Stimulated activated naive CD8-positive, alpha-beta T cell treated with anti-CD3 and anti-CD28 coated beads, Interleukin-15, amount 100 ng/mL, for 72 hours (primary cell): ENCODE measurements around the gene C10orf67.
"Not testable (repeated sequence)": the region's sequence is repeated elsewhere in the genome, so short reads cannot be mapped to it uniquely, and the experiment has no call there.

Source experiments
- ATAC-seq: fragments of 150-1000 bp; cut with Tn5 transposase; 2 replicates; pipeline ENCODE4 v1.10.0; 2021; ENCODE audit warnings: mild to moderate bottlenecking, moderate library complexity
- DNase-seq, 2 donors: peaks; one replicate each; pipeline ENCODE4 v3.0.0; 2021 to 2022
- H3K27ac Mint-ChIP-seq, 2 donors: one replicate each; pipeline ENCODE4 v1.8.0; 2022; ENCODE audit warnings: mild to moderate bottlenecking in 2 of 2, mixed read lengths in 2 of 2, moderate library complexity in 2 of 2
- H3K27me3 Mint-ChIP-seq: one replicate; pipeline ENCODE4 v1.8.0; 2022; ENCODE audit warnings: mixed read lengths
- H3K4me1 Mint-ChIP-seq: one replicate; pipeline ENCODE4 v1.8.0; 2022; ENCODE audit warnings: mild to moderate bottlenecking, mixed read lengths
- H3K4me3 Mint-ChIP-seq, 2 donors: one replicate each; pipeline ENCODE4 v1.8.0; 2022; ENCODE audit warnings: mild to moderate bottlenecking in 2 of 2, mixed read lengths in 2 of 2, moderate library complexity in 1 of 2
- H3K9me3 Mint-ChIP-seq, 2 donors: one replicate each; pipeline ENCODE4 v1.8.0; 2022; ENCODE audit warnings: mixed read lengths in 2 of 2

Gene C10orf67

GRCh38 chr10:23344241-23344841 is at the start of gene C10orf67:
Gene C10orf67 (minus strand): TSS chr10:23344797. CDS start chr10:23344774, 23 bp downstream.
- Mint-ChIP-seq H3K9me3 (peaks cover 0 to 6% of the 10 kb centered on the region in 2 donors), H3K4me1 (peaks cover 54% of the 10 kb centered on the region), H3K27ac (peak within 1 kb of the TSS; percentile 95 to 96), H3K4me3 (peak within 1 kb of the TSS; percentile 91 to 95), H3K27me3 (peaks cover 8% of the 10 kb centered on the region)
- ATAC-seq (peak; percentile 58), DNase-seq (no peak)

- H3K27me3 Mint-ChIP-seq: no peaks in the 10 kb centered on the region
- no peak overlapping the region for H3K27ac Mint-ChIP-seq
- peaks cover 26% of the 10 kb centered on the region for H3K4me1 Mint-ChIP-seq
- DNase-seq (peak in 1 of 2 donors; percentile 23), ATAC-seq (peak; percentile 94)
- H3K9me3 Mint-ChIP-seq: peaks cover 0 to 3% of the 10 kb centered on the region in 2 donors
- no peak overlapping the region for H3K4me3 Mint-ChIP-seq
Observed at GRCh38 chr10:23391821-23392220, 47.2 kb upstream of the C10orf67 start.

- ATAC-seq (no peak), DNase-seq (no peak)
- Mint-ChIP-seq H3K4me3 (no peak overlapping the region), H3K27ac (no peak overlapping the region), H3K9me3 (peaks cover 0 to 3% of the 10 kb centered on the region in 2 donors), H3K27me3 (no peaks in the 10 kb centered on the region), H3K4me1 (peaks cover 26% of the 10 kb centered on the region)
Observed at GRCh38 chr10:23390809-23391208, 46.2 kb upstream of the C10orf67 start.

GRCh38 chr10:23390408-23390807 is 45.8 kb upstream of the C10orf67 start:
- H3K27ac Mint-ChIP-seq, H3K4me3 Mint-ChIP-seq, DNase-seq, H3K9me3 Mint-ChIP-seq, H3K27me3 Mint-ChIP-seq, ATAC-seq: not testable (repeated sequence)
- H3K4me1 Mint-ChIP-seq: peaks cover 26% of the 10 kb centered on the region

- DNase-seq, H3K4me3 Mint-ChIP-seq, H3K27me3 Mint-ChIP-seq, ATAC-seq, H3K9me3 Mint-ChIP-seq, H3K27ac Mint-ChIP-seq: not testable (repeated sequence)
- H3K4me1 Mint-ChIP-seq: peaks cover 23% of the 10 kb centered on the region
Observed at GRCh38 chr10:23387516-23387915, 42.9 kb upstream of the C10orf67 start.

GRCh38 chr10:23386052-23386451 is 41.5 kb upstream of the C10orf67 start:
- Mint-ChIP-seq H3K4me1 (peaks cover 9% of the 10 kb centered on the region), H3K9me3 (peaks cover 0 to 3% of the 10 kb centered on the region in 2 donors), H3K4me3 (no peak overlapping the region), H3K27ac (no peak overlapping the region), H3K27me3 (no peaks in the 10 kb centered on the region)
- no peak for DNase-seq
- no peak for ATAC-seq

GRCh38 chr10:23384364-23384763 is 39.8 kb upstream of the C10orf67 start:
- Mint-ChIP-seq H3K27ac (no peak overlapping the region), H3K4me1 (no peaks in the 10 kb centered on the region), H3K4me3 (no peak overlapping the region), H3K27me3 (no peaks in the 10 kb centered on the region), H3K9me3 (no peaks in the 10 kb centered on the region)
- DNase-seq (no peak), ATAC-seq (no peak)

- DNase-seq: no peak
- Mint-ChIP-seq H3K4me3 (no peak overlapping the region), H3K27me3 (no peaks in the 10 kb centered on the region), H3K27ac (no peak overlapping the region), H3K4me1 (no peaks in the 10 kb centered on the region), H3K9me3 (peaks cover 0 to 4% of the 10 kb centered on the region in 2 donors)
- no peak for ATAC-seq
Observed at GRCh38 chr10:23383637-23384036, 39.0 kb upstream of the C10orf67 start.

GRCh38 chr10:23381298-23382040 is 36.9 kb upstream of the C10orf67 start:
- no peak overlapping the region for H3K4me3 Mint-ChIP-seq
- no peak for ATAC-seq
- peaks cover 2% of the 10 kb centered on the region for H3K4me1 Mint-ChIP-seq

GRCh38 chr10:23379686-23380085 is 35.1 kb upstream of the C10orf67 start:
- Mint-ChIP-seq H3K27ac (no peak overlapping the region), H3K4me3 (no peak overlapping the region), H3K9me3 (peaks cover 0 to 6% of the 10 kb centered on the region in 2 donors), H3K4me1 (peaks cover 15% of the 10 kb centered on the region), H3K27me3 (no peaks in the 10 kb centered on the region)
- ATAC-seq: no peak
- DNase-seq: no peak

More at GRCh38 chr10:23381298-23382040, 36.9 kb upstream of the C10orf67 start:
- no peak for DNase-seq
- Mint-ChIP-seq H3K9me3 (peaks cover 0 to 6% of the 10 kb centered on the region in 2 donors), H3K27ac (no peak overlapping the region), H3K27me3 (no peaks in the 10 kb centered on the region)

GRCh38 chr10:23376229-23376655 is 31.6 kb upstream of the C10orf67 start:
- Mint-ChIP-seq H3K27me3 (no peaks in the 10 kb centered on the region), H3K4me1 (peaks cover 34% of the 10 kb centered on the region)
- ATAC-seq: no peak

GRCh38 chr10:23375366-23375765 is 30.8 kb upstream of the C10orf67 start:
- Mint-ChIP-seq H3K4me1 (peaks cover 39% of the 10 kb centered on the region), H3K9me3 (peaks cover 5 to 16% of the 10 kb centered on the region in 2 donors), H3K27me3 (no peaks in the 10 kb centered on the region), H3K4me3 (no peak overlapping the region), H3K27ac (no peak overlapping the region)
- DNase-seq (no peak), ATAC-seq (no peak)

More at GRCh38 chr10:23376229-23376655, 31.6 kb upstream of the C10orf67 start:
- no peak for DNase-seq
- no peak overlapping the region for H3K4me3 Mint-ChIP-seq
- peaks cover 5 to 16% of the 10 kb centered on the region in 2 donors for H3K9me3 Mint-ChIP-seq
- H3K27ac Mint-ChIP-seq: no peak overlapping the region

- ATAC-seq (no peak), DNase-seq (no peak)
- H3K4me3 Mint-ChIP-seq: no peak overlapping the region
- H3K9me3 Mint-ChIP-seq: peaks cover 5 to 9% of the 10 kb centered on the region in 2 donors
- peaks cover 61% of the 10 kb centered on the region for H3K4me1 Mint-ChIP-seq
- no peak overlapping the region for H3K27ac Mint-ChIP-seq
- no peaks in the 10 kb centered on the region for H3K27me3 Mint-ChIP-seq
Observed at GRCh38 chr10:23373156-23373555, 28.6 kb upstream of the C10orf67 start.

GRCh38 chr10:23371073-23371472 is 26.5 kb upstream of the C10orf67 start:
- Mint-ChIP-seq H3K4me1 (peaks cover 71% of the 10 kb centered on the region), H3K4me3 (no peak overlapping the region), H3K27ac (no peak overlapping the region), H3K9me3 (peaks cover 6 to 11% of the 10 kb centered on the region in 2 donors), H3K27me3 (no peaks in the 10 kb centered on the region)
- DNase-seq (no peak), ATAC-seq (peak; percentile 44)

- Mint-ChIP-seq H3K27me3 (no peaks in the 10 kb centered on the region), H3K4me3 (peak overlapping the region in 1 of 2 donors; percentile 29), H3K9me3 (peaks cover 9 to 16% of the 10 kb centered on the region in 2 donors), H3K27ac (peak overlapping the region; percentile 19 to 86), H3K4me1 (peaks cover 70% of the 10 kb centered on the region)
- DNase-seq: no peak
- no peak for ATAC-seq
Observed at GRCh38 chr10:23370106-23370505, 25.5 kb upstream of the C10orf67 start.
